ENCODE results near the gene HAPLN3. TPM values are rescaled to one million over a fixed set of nuclear protein-coding genes. Genes with fewer than 3 reads are reported as not detected.
A peak's percentile ranks its signal among the peaks of the same experiment; 100 is the strongest.
"Not testable (repeated sequence)": the region's sequence is repeated elsewhere in the genome, so short reads cannot be mapped to it uniquely, and the experiment has no call there.

The HAPLN3 gene, protein sequence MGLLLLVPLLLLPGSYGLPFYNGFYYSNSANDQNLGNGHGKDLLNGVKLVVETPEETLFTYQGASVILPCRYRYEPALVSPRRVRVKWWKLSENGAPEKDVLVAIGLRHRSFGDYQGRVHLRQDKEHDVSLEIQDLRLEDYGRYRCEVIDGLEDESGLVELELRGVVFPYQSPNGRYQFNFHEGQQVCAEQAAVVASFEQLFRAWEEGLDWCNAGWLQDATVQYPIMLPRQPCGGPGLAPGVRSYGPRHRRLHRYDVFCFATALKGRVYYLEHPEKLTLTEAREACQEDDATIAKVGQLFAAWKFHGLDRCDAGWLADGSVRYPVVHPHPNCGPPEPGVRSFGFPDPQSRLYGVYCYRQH
- 5.4 and 7.1 TPM in 2 replicates for total RNA-seq (2014; rRNA removed; shearing (Covaris generic))
- polyA plus RNA-seq (2014; cell fraction: nucleus; rRNA removed) = 40.7 and 46.5 TPM in 2 replicates

- no peak for DNase-seq (ENCODE audit: extremely low read depth, low read depth)
Measured at GRCh38 chr15:88894819-88895767, at the start of gene HAPLN3. Gene HAPLN3, minus strand, starts transcription at chr15:88895544. Its CDS starts 8,246 bp downstream, at chr15:88887298.

GRCh38 chr15:88940110-88940675 is 44.8 kb upstream of the HAPLN3 start:
- no peak for DNase-seq (ENCODE audit: extremely low read depth, low read depth)

DNA sequence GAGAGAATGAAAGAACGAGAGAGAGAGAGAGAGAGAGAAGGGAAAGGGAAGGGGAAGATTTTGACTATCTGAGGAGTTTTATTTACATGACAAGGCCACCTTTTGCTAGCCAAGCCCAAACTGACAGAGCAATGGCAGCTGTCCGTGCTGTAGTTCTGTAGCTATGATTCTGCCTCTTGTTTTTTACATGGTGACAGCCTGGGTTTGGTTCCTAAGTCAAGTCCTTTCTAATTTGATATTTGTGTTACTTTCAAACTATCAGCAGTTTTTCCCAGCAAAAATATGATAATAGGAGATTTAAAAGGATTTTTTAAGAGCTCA is 44.1 kb upstream of the HAPLN3 start:
- no peak for DNase-seq (ENCODE audit: extremely low read depth, low read depth)

DNA sequence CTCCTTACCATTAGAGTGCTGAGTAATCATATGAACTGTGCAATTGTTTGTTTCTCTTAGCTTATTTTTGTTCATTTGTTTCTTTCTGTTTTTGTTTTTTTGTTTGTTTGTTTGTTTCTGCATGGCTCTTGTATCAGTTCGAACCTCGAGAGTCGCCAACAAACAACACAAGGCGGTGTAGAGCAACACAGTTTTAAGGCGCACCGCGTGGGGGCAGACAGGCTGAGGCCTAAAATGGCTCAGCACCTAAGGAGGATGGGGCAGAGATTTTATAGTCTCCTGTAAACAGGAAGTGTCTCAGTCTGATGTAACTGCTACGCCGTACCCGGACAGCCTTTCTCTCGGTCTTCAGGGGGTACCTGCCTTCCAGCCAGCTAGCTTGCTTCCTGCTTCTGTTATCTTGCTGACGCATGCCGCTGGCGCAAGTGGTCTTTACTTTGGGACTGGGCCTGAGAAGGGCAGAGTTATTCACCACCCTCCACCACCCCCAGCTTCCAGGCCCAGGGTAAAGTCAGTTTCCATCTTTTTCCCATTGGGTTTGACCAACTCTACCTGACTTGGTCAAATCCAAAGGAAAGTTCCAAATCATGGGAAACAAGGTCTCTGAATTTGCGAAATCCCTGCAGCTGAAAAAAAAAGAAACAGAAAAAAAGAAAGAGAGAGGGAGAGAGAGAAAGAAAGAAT is 43.6 kb upstream of the HAPLN3 start:
- DNase-seq (ENCODE audit: extremely low read depth, low read depth) = no peak

DNA sequence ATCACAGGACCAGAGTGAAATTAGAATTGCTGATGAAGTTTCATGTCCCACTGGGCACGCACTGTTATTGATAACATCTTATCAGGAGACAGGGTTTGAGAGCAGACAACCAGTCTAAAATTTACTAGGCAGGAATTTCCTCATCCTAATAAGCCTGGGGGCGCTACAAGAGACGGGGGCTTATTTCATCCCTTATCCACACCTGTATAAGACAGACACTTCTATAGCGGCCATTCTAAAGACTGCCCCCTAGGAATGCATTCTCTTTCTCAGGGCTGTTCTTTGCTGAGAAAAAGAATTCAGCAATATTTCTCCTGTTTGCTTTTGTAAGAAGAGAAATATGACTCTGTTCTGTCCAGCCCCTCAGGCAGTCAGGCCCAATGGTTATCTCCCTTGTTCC is 39.1 kb upstream of the HAPLN3 start:
- DNase-seq (ENCODE audit: extremely low read depth, low read depth) = not testable (repeated sequence)

- no peak for DNase-seq (ENCODE audit: extremely low read depth, low read depth)
Measured at GRCh38 chr15:88932875-88933330, 37.6 kb upstream of the HAPLN3 start.

DNA sequence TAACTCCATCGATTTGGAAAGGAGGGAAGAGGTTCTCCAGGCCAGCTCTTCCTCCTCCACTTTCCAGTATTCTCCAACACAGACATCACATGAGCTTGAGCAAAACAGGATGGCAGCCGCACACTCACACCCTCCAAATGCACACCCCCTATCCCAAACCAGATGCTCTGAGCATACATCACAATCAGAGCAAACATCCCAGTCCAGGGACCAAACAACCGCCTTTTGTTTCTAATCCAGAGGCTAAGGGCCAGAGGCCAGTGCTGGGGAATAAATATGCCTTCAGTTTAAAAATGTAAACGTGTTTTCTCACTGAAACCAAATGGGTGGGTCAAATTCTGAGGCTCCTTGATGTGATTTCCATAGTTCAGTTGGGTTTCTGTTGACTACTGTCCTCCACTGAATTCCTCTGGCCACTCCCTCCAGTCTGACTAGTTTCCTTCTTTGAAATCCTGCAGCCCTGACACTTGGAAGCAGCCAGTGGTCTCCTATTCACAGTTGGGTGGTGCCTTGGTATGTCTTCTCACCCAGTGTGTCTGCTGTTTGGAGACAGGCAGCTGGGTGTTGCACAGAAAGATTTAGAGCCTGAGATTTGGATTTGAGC is 37.0 kb upstream of the HAPLN3 start:
- no peak for DNase-seq (ENCODE audit: extremely low read depth, low read depth)

DNA sequence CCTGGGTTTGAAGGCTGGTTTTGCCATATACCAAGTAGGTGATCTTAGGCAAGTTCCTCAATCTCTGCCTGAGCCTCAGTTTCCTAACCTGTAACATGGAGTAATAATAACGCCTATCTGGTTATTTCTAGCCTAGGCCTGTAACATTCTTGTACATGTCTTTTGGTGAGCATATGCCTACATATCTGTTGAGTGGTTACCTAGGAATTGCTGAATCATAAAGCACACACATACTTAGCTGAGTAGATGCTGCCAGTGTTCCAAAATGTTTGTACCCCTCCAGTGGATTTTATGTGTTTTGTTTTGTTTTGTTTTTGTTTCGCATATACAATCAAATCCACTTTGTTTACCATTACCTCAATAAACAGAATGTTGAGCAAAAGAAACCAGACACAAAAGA is 35.2 kb upstream of the HAPLN3 start:
- no peak for DNase-seq (ENCODE audit: extremely low read depth, low read depth)

DNA sequence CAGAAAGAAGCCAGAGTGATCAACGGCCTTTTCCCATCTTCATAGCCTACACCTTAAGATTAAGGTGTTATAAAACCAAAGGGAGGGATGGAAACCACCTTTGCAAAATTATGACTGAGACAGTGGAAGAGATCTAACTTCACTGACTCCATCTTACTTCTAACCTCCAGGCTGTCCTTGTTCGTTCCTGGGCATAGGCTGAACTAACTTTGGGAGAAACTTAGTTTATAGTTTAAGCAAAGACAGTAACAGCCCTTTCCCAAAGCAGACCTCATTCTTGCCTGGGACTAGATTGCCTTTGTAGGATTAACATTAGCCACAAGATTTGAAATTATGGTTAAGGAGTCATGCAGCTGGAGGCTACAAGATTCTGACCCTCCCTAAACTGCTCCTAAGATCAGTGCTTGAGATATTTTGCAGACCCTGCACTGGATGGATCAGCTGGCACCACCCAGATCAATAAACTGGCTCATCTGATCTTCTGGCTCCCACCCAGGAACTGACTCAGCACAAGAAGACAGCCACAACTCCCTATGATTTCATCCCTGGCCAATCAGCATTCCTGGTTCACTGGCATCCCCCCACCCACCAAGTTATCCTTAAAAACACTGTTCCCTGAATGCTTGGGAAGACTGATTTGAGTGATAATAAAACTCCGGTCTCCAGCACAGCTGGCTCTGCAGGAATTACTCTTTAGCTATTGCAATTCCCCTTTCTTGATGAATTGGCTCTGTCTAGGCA is 34.2 kb upstream of the HAPLN3 start:
- not testable (repeated sequence) for DNase-seq (ENCODE audit: extremely low read depth, low read depth)

DNA sequence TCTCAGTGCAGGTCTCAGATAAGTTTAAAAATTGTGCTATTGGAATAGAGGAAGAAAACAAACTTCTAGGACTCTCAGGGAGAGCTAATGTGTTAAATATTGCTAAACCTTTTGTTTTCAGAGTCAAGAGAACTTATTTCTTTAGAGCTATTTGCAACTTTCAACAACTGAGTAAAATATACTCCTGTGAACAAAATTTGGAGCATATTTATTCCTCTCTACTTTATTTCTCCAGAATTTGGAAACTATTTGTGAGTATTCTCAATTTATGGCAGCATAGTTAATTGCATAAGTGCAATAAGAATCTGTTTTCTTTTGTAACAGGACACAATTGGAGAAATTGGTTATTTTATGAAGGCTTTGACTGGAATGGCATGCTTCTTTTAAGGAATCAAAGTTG is 32.8 kb upstream of the HAPLN3 start:
- DNase-seq (ENCODE audit: extremely low read depth, low read depth) = not testable (repeated sequence)

DNA sequence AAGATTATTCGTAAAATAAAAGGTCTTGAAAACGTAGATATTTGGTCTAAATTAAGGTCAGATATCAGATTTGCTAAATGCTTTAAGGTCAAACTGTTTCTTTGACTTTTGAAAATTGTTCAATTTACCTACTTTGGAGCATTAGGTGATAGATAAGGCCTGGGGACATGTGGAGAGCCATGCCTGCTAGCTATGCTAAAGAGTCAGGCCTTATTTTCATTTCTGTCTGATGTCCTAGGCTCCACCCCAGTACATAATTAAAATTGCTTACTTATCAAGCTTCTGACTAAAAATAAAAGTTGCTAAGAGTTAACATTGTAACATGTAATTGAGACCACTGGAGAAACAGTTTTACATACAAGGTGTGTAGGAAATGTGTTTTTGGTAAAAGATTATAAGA is 30.3 kb upstream of the HAPLN3 start:
- not testable (repeated sequence) for DNase-seq (ENCODE audit: extremely low read depth, low read depth)

GRCh38 chr15:88920892-88921435 is 25.6 kb upstream of the HAPLN3 start:
- not testable (repeated sequence) for DNase-seq (ENCODE audit: extremely low read depth, low read depth)

GRCh38 chr15:88920186-88920891 is 25.0 kb upstream of the HAPLN3 start:
- DNase-seq (ENCODE audit: extremely low read depth, low read depth) = no peak

- DNase-seq (ENCODE audit: extremely low read depth, low read depth) = peak; percentile 52
Measured at GRCh38 chr15:88918738-88919137, 23.4 kb upstream of the HAPLN3 start.

DNA sequence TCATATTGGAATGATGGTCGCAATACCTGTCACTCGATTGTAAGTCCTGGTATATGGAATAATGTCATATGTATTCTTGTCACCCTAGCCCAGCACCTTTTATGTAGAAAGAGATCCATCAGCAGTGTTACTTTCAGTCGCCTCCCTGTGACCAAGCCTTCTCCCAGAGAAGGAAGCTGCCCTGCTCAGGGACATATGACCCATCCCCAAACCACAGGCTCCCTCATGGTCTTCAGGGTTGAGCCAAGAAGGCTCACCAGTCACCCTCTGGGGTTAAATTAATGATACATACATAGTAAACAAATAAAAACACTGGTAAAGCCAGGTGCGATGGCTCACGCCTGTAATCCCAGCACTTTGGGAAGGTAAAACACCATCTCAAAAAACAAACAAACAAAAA is 22.4 kb upstream of the HAPLN3 start:
- no peak for DNase-seq (ENCODE audit: extremely low read depth, low read depth)

- DNase-seq (ENCODE audit: extremely low read depth, low read depth) = no peak
Measured at GRCh38 chr15:88915354-88915753, 20.0 kb upstream of the HAPLN3 start.

DNA sequence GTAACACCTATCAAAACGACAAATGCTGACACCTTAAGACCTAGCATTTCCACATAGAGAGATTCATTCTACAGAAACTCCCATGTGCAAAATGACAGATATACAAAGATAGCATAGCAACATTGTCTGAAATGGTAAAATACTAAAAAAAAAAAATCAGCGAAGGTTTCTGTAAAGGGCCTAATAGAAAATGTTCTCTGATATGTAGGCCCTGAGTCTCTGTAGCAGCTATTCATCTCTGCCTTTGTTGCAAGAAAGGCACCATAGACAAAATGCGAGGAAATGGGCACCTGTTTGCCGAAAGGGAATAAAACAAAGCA is 18.5 kb upstream of the HAPLN3 start:
- DNase-seq (ENCODE audit: extremely low read depth, low read depth) = no peak

DNA sequence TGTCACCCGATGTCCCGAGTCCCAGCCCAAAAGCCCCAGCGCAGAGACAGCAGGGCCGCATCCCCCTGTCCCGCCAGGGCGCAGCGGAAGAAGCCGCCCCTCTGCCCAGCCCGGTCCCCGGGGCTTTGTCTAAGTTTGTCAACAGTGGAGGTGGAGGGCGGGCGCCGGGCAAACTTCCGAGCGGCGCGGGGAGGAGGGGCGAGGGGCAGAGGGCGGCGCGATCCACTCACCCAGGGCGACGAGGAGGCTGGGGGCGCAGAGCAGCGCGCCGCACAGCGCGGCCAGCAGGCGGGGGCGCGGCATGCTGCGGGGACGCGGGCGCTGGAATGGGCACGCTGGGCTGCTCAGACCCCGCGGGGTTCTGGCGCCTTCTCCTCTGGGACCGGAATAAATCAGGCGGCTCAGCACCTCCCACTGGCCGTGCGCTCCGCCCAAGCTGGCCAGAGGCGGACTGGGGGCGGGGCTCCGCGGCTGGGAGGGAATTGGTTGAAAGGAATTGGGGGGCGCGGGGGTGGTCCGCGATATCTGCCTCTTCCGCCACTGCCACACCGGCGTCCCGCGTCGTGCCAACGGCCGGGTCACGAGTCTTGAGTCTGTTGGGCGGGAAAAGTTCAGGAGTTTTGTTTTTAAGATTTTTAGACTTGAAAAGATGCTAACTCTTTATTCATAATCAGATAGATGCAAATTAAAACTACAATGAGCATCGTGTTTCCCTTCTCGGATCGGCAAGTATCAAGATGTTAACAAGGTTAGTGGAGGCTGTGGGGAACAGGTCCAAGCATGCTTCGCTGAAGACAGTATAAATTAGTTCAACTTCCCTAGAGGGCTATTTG is 17.9 kb upstream of the HAPLN3 start, which contains the start of gene MFGE8:
TSS of gene MFGE8 (minus strand) at position 363 of the 833 bp plus-strand sequence. CDS start at position 303, 60 bp downstream.
- peak; percentile 65 for DNase-seq (ENCODE audit: extremely low read depth, low read depth)

Measured in NCI-H460 (cell line).